Measurements from ENCODE around the gene GRAMD4. TPM values are rescaled to one million over a fixed set of nuclear protein-coding genes. Genes with fewer than 3 reads are reported as not detected.

The GRAMD4 gene
- polyA plus RNA-seq, 3 donors: 9.5 to 33.3 (median 12.6) TPM

GRCh38 chr22:46594947-46595298 lies 25.3 kb upstream of the GRAMD4 start:
- Histone ChIP-seq H3K4me3 (replicated peaks in 1 of 3; ENCODE audit: low read depth in 2 of 3, low read length in 3 of 3) (no peak overlapping the region), H3K27me3 (ENCODE audit: control insufficient read depth in 2 of 2, insufficient read depth in 2 of 2, low read length in 2 of 2) (no peaks in the 10 kb centered on the region), H3K9me3 (replicated peaks in 1 of 2; ENCODE audit: control insufficient read depth in 1 of 2, insufficient read depth in 1 of 2, low read length in 2 of 2) (no peaks in the 10 kb centered on the region), H3K79me2 (ENCODE audit: insufficient read depth, low read length) (peaks cover 74% of the 10 kb centered on the region), H4K20me1 (ENCODE audit: insufficient read depth, low read length) (no peaks in the 10 kb centered on the region), H3K4me1 (ENCODE audit: control insufficient read depth in 1 of 2, insufficient read depth in 2 of 2, low read length in 2 of 2) (peaks cover 65 to 86% of the 10 kb centered on the region in 2 donors), H3K27ac (ENCODE audit: low read depth in 1 of 2, low read length in 2 of 2) (peak overlapping the region in 1 of 2 donors; percentile 95), H3K9ac (ENCODE audit: insufficient read depth, low read length, poor library complexity, severe bottlenecking) (no peak overlapping the region), H2AFZ (ENCODE audit: insufficient read depth, low read depth, low read length, poor library complexity, severe bottlenecking) (no peak overlapping the region), H3K36me3 (replicated peaks in 1 of 2; ENCODE audit: control insufficient read depth in 1 of 2, insufficient read depth in 2 of 2, low read length in 2 of 2) (no peaks in the 10 kb centered on the region), H3K4me2 (replicated peaks; ENCODE audit: extremely low read depth, low read length, poor library complexity, severe bottlenecking) (no peak overlapping the region)
- H3K4me3 Mint-ChIP-seq: no peak overlapping the region
- intact Hi-C loops (cut with micrococcal nuclease): loop anchor here in 1 of 2 donors (10.0 kb wide), 1 partner anchor 140 kb away; the partner anchor contains the start of gene CERK
- H3K36me3 Mint-ChIP-seq: peaks cover 3 to 22% of the 10 kb centered on the region in 2 donors
- peaks cover 67% of the 10 kb centered on the region for H3K4me1 Mint-ChIP-seq
- H3K9me3 Mint-ChIP-seq: no peaks in the 10 kb centered on the region
- TF ChIP-seq CTCF (IDR thresholded peaks at IDR 0.05): no peak
- no peak for DNase-seq
- WGBS (ENCODE audit: insufficient coverage): 85% methylated on average over 13 of the region's 17 CpGs
- H3K27ac Mint-ChIP-seq: peak overlapping the region in 6 of 7 donors; percentile 11 to 97 (median 62)
- H3K27me3 Mint-ChIP-seq (ENCODE audit: low read depth in 3 of 3): no peaks in the 10 kb centered on the region

DNA sequence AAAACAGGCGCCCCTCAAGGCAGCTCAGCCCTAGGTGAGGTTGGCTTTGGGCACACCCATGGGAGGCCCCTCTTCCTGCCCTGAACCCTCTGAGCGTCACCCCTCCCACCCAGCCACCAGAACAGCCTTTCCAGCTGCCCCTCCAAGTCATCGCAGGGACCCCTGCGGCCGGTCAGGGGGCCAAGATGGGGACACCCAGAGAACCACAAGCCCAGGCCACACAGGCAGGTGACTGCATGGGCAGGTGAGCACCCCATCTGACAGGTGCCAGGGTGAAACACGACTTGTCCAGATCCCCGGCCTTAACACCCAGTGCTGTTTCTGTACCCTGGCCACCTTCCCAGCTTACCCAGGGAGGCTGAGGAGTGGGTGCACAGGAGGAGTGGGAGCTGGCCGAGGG lies 24.6 kb upstream of the GRAMD4 start:
- 83% methylated on average over 7 of the region's 8 CpGs for WGBS (ENCODE audit: insufficient coverage)
- Mint-ChIP-seq H3K9me3 (no peaks in the 10 kb centered on the region), H3K4me1 (peaks cover 68% of the 10 kb centered on the region), H3K36me3 (peaks cover 3 to 18% of the 10 kb centered on the region in 2 donors), H3K4me3 (no peak overlapping the region), H3K27me3 (ENCODE audit: low read depth in 3 of 3) (no peaks in the 10 kb centered on the region), H3K27ac (peak overlapping the region in 3 of 7 donors; percentile 45 to 92 (median 69))
- no peak overlapping the region for H3K9ac ChIP-seq (ENCODE audit: insufficient read depth, low read length, poor library complexity, severe bottlenecking)
- H3K27ac ChIP-seq (ENCODE audit: low read depth in 1 of 2, low read length in 2 of 2): no peak overlapping the region
- peaks cover 74% of the 10 kb centered on the region for H3K79me2 ChIP-seq (ENCODE audit: insufficient read depth, low read length)
- TF ChIP-seq CTCF (IDR thresholded peaks at IDR 0.05): no peak
- intact Hi-C loops (cut with micrococcal nuclease): loop anchor here in 1 of 2 donors (10.0 kb wide), 1 partner anchor 139 kb away; the partner anchor contains the start of gene CERK
- no peaks in the 10 kb centered on the region for H3K27me3 ChIP-seq (ENCODE audit: control insufficient read depth in 2 of 2, insufficient read depth in 2 of 2, low read length in 2 of 2)
- H3K36me3 ChIP-seq (replicated peaks in 1 of 2; ENCODE audit: control insufficient read depth in 1 of 2, insufficient read depth in 2 of 2, low read length in 2 of 2): no peaks in the 10 kb centered on the region
- no peak for DNase-seq
- H3K9me3 ChIP-seq (replicated peaks in 1 of 2; ENCODE audit: control insufficient read depth in 1 of 2, insufficient read depth in 1 of 2, low read length in 2 of 2): no peaks in the 10 kb centered on the region
- no peak overlapping the region for H3K4me3 ChIP-seq (replicated peaks in 1 of 3; ENCODE audit: low read depth in 2 of 3, low read length in 3 of 3)
- no peak overlapping the region for H3K4me2 ChIP-seq (replicated peaks; ENCODE audit: extremely low read depth, low read length, poor library complexity, severe bottlenecking)
- H3K4me1 ChIP-seq (ENCODE audit: control insufficient read depth in 1 of 2, insufficient read depth in 2 of 2, low read length in 2 of 2): peaks cover 65 to 86% of the 10 kb centered on the region in 2 donors
- no peak overlapping the region for H2AFZ ChIP-seq (ENCODE audit: insufficient read depth, low read depth, low read length, poor library complexity, severe bottlenecking)
- no peaks in the 10 kb centered on the region for H4K20me1 ChIP-seq (ENCODE audit: insufficient read depth, low read length)

Measured in CD14-positive monocyte (primary cell).